HG02970 (cell line): Measurements from ENCODE around the gene RRAS.

Experiments
- ATAC-seq: cut with Tn5 transposase; IDR thresholded peaks from one replicate; pipeline ENCODE4 v1.9.1; 2021; ENCODE audit warnings: mild to moderate bottlenecking, moderate library complexity, moderate number of reproducible peaks; ENCODE audit not compliant: unreplicated experiment, low FRiP score

Gene RRAS

DNA sequence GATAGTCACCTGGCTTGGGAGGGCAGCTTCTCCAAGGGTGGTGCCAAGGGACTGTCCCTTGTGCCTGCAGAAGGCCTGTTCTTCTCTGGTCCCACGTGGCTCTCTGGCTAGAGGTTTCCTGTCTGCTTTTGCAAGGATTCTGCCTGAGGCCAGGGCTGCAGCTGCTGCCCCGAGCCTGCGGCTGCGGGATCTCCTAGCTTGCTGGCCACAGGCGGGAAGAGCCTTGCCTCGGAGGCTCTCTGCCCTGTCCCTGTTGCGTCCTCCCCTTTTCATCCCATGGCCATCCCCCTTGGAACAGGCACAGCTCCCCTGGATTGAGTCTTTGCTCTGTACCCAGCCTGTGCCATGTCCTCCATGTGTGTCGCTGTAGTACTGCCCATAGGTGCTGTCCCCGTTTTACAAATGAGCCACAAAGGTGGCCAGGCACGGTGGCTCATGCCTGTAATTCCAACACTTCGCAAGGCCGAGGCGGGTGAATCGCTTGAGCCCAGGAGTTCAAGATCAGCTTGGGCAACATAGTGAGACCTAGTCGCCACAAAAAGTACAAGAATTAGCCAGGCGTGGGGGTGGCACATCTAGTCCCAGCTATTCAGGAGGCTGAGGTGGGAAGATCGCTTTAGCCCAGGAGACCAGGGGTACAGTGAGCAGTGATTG is 16.6 kb upstream of the RRAS start:
- ATAC-seq = no peak

GRCh38 chr19:49655570-49656455 is 15.9 kb upstream of the RRAS start:
- ATAC-seq = no peak

GRCh38 chr19:49654581-49654980 is 14.6 kb upstream of the RRAS start:
- ATAC-seq = no peak

DNA sequence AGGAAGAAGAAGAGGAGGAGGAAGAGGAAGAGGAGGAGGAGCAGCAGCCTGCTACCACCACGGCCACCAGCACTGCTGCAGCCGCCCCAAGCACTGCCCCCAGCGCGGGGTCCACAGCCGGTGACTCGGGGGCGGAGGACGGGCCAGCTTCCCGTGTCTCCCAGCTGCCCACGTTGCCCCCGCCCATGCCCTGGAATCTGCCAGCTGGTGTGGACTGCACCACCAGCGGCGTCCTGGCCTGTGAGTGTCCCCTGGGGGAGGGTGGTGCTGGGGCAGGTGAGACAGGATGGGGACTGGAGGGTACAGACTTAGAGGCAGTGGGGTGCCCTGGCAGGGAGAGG is 13.5 kb upstream of the RRAS start:
- ATAC-seq = no peak

DNA sequence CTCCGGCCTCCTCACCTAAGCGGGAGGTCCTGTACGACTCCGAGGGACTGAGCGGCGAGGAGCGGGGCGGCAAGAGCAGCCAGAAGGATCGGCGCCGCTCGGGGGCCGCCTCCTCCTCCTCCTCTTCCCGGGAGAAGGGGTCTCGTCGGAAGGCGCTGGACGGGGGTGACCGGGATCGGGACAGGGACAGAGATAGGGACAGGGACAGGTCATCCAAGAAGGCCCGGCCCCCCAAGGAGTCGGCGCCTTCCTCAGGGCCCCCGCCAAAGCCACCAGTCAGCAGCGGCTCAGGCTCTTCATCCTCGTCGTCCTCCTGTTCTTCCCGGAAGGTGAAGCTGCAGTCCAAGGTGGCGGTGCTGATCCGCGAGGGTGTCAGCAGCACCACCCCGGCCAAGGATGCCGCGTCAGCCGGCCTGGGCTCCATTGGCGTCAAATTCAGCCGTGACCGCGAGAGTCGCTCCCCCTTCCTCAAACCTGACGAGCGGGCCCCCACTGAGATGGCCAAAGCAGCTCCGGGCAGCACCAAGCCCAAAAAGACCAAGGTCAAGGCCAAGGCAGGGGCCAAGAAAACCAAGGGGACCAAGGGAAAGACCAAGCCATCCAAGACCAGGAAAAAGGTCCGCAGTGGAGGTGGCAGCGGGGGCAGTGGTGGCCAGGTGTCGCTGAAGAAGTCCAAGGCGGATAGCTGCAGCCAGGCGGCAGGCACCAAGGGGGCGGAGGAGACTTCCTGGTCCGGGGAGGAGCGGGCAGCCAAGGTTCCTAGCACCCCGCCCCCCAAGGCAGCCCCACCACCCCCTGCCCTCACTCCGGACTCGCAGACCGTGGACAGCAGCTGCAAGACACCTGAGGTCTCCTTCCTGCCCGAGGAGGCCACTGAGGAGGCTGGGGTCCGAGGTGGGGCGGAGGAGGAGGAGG is 12.9 kb upstream of the RRAS start:
- no peak for ATAC-seq

GRCh38 chr19:49651820-49652550 is 12.0 kb upstream of the RRAS start:
- ATAC-seq = no peak

DNA sequence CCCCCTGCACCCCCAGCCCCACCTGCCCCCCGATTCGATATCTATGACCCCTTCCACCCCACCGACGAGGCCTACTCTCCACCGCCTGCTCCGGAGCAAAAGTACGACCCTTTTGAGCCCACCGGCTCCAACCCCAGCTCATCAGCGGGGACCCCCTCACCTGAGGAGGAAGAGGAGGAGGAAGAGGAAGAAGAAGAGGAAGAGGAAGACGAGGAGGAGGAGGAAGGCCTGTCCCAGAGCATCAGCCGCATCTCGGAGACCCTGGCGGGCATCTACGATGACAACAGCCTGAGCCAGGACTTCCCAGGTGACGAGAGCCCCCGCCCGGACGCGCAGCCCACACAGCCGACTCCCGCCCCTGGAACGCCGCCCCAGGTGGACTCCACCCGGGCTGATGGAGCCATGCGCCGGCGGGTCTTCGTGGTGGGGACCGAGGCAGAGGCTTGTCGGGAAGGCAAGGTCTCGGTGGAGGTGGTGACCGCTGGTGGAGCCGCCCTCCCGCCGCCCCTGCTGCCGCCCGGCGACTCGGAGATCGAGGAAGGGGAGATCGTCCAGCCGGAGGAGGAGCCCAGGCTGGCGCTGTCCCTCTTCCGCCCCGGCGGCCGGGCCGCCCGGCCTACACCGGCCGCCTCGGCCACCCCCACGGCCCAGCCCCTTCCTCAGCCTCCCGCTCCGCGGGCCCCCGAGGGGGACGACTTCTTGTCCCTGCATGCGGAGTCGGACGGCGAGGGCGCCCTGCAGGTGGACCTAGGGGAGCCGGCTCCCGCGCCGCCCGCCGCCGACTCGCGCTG is 11.3 kb upstream of the RRAS start:
- ATAC-seq = no peak

DNA sequence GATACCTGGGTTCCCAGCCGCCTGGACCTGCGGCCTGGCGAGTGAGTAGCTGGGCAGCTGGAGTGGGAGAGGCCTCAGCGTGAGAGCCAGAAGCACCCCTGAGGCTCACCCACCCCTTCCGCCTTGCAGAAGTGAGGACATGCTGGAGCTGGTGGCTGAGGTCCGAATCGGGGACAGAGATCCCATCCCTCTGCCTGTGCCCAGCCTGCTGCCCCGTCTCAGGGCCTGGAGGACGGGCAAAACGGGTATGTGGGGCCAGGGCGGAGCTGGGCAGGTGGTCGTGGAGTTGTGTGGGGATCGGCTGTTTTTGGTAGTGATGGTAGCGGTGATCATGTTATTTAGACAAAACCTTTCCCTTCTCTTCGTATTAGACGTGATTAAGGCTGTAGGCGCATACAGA is 6.6 kb upstream of the RRAS start:
- ATAC-seq = no peak

GRCh38 chr19:49645995-49646394 is 6.1 kb upstream of the RRAS start:
- ATAC-seq = no peak

DNA sequence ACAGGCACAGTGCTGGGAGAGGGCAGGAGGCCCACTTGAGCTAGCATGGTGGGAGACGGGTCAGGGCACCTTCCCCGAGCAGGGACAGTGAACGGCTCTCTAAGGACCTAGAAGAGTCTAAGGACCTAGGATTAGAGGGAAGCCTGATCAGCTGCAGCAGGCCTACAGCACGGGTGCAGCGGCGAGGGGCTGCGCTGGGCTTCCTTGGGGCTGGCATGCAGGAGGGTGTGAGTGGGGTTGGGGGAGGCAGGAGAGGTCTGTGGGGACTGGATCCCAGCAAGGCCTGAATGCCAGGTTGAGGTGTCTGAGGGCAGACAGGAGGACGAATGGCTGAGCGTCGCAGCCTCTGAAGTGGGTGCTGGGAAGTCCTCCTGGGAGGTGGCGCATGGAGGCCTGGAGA is 5.6 kb upstream of the RRAS start:
- no peak for ATAC-seq

- no peak for ATAC-seq
Measured at GRCh38 chr19:49643466-49643865, 3.5 kb upstream of the RRAS start.

- ATAC-seq = no peak
Measured at GRCh38 chr19:49642492-49643035, 2.6 kb upstream of the RRAS start.

DNA sequence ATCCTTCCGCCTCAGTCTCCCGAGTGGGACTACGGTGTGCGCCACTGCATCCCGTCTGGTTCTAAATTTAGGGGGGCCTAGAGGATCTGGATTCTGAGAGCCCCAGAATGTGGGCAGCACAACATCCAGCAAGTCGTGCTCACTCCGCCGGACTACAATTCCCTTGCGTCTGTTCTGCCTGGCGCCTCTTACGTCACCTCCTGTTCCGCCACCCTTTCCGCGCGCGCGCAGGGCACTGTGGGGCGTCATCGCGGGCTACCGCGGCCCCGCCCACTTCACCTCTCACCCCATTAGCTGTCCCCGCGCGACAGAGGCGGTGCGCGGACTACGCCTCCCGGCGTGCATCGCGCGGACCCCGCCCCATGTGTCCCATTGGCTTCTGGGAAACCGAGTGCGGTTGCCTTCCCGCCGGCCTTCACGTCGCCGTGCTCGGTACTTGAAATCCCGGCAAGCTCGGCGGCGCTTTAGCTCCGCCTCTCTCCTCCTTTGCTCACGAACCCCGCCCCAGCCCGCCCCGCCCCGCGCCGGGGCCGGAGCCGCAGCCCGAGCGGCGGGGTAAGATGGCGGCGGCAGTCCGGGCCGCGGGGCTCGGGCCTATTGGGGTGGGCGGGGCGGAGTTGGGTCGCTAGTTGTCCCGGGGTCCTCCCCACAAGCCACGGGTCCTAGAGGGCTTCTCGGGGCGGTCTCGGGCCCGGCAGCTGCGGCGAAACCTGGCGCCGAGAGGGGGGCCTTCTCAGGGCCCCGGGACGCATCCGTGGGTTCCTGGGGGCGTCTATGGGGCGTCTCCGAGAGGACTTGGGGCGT is 1.9 kb upstream of the RRAS start, which contains the start of gene SCAF1:
Gene SCAF1 (plus strand): TSS at position 522 of the 804 bp plus-strand sequence. CDS start 2,818 bp downstream, outside the sequence.
- peak; percentile 60 for ATAC-seq

DNA sequence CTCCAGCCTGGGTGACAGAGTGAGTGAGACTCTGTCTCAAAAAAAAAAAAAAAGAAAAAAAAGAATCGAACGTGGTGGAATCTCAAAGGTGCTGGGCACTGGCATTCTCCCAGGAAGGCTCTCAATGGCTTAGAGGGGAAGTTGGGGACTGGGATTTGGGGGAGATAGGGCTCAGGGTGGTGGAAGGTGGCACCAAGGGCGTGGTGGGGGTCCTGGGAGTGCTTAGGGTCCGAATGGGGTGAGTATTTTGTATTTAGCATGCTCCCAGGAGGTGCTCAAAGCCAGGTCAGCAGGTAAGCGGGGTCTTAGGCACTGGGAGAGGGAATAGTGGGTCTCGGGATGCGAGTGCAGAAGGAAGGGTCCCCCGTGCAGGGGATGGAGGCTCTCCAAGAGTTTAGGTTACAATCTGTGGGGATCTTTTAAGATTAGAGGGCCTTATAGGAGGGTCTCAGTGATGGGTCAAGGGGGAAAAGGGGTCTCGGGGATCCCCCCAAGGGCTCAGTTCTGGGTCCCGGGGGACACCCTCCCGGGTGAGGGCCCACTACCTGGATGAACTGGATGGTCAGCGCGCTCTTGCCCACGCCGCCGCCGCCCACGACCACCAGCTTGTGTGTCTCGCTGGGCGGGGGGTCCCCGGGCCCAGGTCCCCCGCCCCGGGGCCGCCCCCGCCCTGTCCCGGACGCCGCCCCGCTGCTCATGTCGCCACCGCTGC is 386 bp downstream of the RRAS start:
- ATAC-seq = no peak

DNA sequence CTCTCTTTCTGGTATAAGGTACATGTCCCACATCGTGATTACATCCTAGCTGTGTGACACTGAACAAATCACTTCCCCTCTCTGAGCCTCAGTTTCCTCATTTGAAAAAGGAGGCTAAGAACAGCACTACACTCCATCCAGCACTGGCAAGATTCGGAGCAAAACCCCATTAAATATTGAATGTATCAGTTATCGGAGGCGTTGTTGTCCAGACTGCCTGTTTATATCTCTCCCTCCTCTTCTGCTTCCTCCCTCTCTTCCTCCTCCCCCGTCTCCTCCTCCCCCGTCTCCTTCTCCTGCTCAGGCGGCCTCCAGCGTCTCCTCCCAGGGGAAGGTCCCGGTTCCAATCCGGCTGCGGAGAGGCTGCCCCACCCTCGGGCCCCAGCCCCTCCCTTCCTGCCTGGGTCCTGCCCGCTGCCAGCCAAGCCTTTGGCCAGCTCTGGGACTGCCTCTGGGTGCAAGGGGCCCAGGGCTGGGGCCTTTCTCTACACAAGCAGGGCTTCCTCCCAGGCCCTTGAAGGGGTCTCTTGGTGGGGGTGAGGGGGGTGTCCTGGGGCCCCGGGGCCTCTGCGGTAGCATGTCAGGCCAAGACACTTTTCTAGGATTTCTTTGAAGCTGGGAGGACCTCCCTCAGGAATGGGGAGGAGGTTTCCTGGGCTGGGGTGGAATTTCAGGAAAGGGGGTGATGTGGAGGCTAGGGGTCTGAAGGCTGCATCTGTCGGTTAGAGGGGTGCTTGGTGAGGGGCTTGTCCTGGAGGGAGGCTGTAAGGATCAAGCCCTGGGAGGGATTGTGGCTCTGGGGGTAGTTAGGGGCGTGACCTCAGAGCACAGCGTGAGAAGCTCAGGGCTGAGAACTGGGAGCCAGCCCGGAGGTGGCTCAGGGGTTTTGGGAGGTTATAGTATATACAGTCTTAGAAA is 1.9 kb downstream of the RRAS start:
- no peak for ATAC-seq

GRCh38 chr19:49636233-49636932 is 3.6 kb downstream of the RRAS start:
- no peak for ATAC-seq
